GM12878 (cell line): ENCODE data around the gene OR4B1. TPM values are rescaled to one million over a fixed set of nuclear protein-coding genes. Genes with fewer than 3 reads are reported as not detected.

ENCODE experiments used
- ATAC-seq: fragments of 200-7000 bp; cut with Tn5 transposase; 3 replicates; pipeline ENCODE4 v1.9.1; 2020; ENCODE audit warnings: mild to moderate bottlenecking, moderate library complexity
- BruUV-seq: library from RNA; stranded (reverse); fragments of 400-500 nt; replicated peaks from 2 replicates; lab custom pipeline; 2021; lab: Mats Ljungman, UMichigan
- CTCF ChIA-PET: fragments of 300-600 bp; sonication (Branson Sonifier 250); formaldehyde crosslinking; extraction: SDS; loops from one replicate; lab custom pipeline; 2021; ENCODE audit warnings: inconsistent platforms; lab: Yijun Ruan, JAX
- POLR2A ChIA-PET: fragments of 350-600 bp; formaldehyde crosslinking; extraction: SDS; loops from one replicate; lab custom pipeline; 2021; ENCODE audit warnings: inconsistent platforms; lab: Charles Lee
- RAD21 ChIA-PET: fragments of 300-600 bp; sonication (Branson Sonifier 250); formaldehyde crosslinking; loops from one replicate; lab custom pipeline; 2023; ENCODE audit warnings: antibody characterized with exemption; ENCODE audit not compliant: unreplicated experiment; lab: Charles Lee
- SMC1A ChIA-PET: fragments of 300-600 bp; sonication (Branson Sonifier 250); formaldehyde crosslinking; loops from one replicate; lab custom pipeline; 2023; ENCODE audit not compliant: unreplicated experiment, uncharacterized antibody; lab: Charles Lee
- DNase-seq: peaks from one replicate; pipeline ENCODE4 v3.0.0-alpha.2; 2011; ENCODE audit warnings: low read depth, low spot score
- FAIRE-seq: peaks from 3 replicates; lab custom pipeline; 2011; peaks lifted over from hg19 to GRCh38; lab: Jason Lieb, UNC
- H2AFZ ChIP-seq: 2 replicates; pipeline ENCODE4 v1.6.0; 2011; ENCODE audit warnings: low read depth, low read length, control low read depth; ENCODE audit not compliant: control insufficient read depth
- H3K27ac ChIP-seq: 2 replicates; pipeline ENCODE4 v1.5.1; 2011; ENCODE audit warnings: control low read depth; ENCODE audit not compliant: control insufficient read depth, insufficient read depth
- H3K27me3 ChIP-seq, 2 experiments: replicated peaks in 1 of 2; 2 replicates each; pipeline versions ENCODE4 v1.6.0 to v1.6.1; 2011; ENCODE audit warnings: low read length in 1 of 2; ENCODE audit not compliant: control insufficient read depth in 2 of 2, insufficient read depth in 2 of 2
- H3K36me3 ChIP-seq, 2 experiments: 2 replicates each; pipeline ENCODE4 v1.5.1; 2011; ENCODE audit warnings: low read length in 1 of 2; ENCODE audit not compliant: control insufficient read depth in 2 of 2, insufficient read depth in 2 of 2
- H3K4me1 ChIP-seq: 2 replicates; pipeline ENCODE4 v1.6.1; 2011; ENCODE audit warnings: mild to moderate bottlenecking, low read length, moderate library complexity, mixed read lengths; ENCODE audit not compliant: control insufficient read depth, insufficient read depth
- H3K4me2 ChIP-seq: 2 replicates; pipeline ENCODE4 v1.6.0; 2011; ENCODE audit warnings: control low read depth; ENCODE audit not compliant: control insufficient read depth, insufficient read depth
- H3K4me3 ChIP-seq: fragments of 200-600 bp; sonication (generic); 2 replicates; pipeline ENCODE4 v1.5.1; 2016
- H3K79me2 ChIP-seq: 2 replicates; pipeline ENCODE4 v1.6.0; 2011; ENCODE audit warnings: low read length; ENCODE audit not compliant: control insufficient read depth, insufficient read depth
- H3K9ac ChIP-seq: 2 replicates; pipeline ENCODE4 v1.8.0; 2011; ENCODE audit warnings: low read length, control low read depth, mixed read lengths; ENCODE audit not compliant: control insufficient read depth, insufficient read depth
- H3K9me3 ChIP-seq: replicated peaks from 3 replicates; pipeline ENCODE4 v1.5.1; 2011; ENCODE audit warnings: mild to moderate bottlenecking, low read length; ENCODE audit not compliant: control insufficient read depth, insufficient read depth
- H4K20me1 ChIP-seq: 2 replicates; pipeline ENCODE4 v1.6.0; 2011; ENCODE audit not compliant: control insufficient read depth, insufficient read depth
- E4F1 ChIP-seq: fragments of 450-650 bp; IDR thresholded peaks from 2 replicates; pipeline ENCODE4 v1.6.1; 2018; ENCODE audit warnings: borderline replicate concordance, mild to moderate bottlenecking; ENCODE audit not compliant: partially characterized antibody
- ELK1 ChIP-seq: IDR thresholded peaks from 2 replicates; pipeline ENCODE4 v1.6.1; 2012; ENCODE audit warnings: low read depth, low read length, improper control_type of control experiment
- ESRRA ChIP-seq: IDR thresholded peaks from 2 replicates; pipeline ENCODE4 v1.6.1; 2012; ENCODE audit warnings: mild to moderate bottlenecking, low read length, improper control_type of control experiment
- IRF3 ChIP-seq: fragments of 450-650 bp; IDR thresholded peaks from 2 replicates; pipeline ENCODE4 v1.6.1; 2014; ENCODE audit warnings: mild to moderate bottlenecking
- NFYB ChIP-seq: IDR thresholded peaks from 2 replicates; pipeline ENCODE4 v1.6.1; 2011; ENCODE audit warnings: low read depth, mild to moderate bottlenecking, low read length, improper control_type of control experiment, moderate library complexity; ENCODE audit not compliant: insufficient read depth
- POLR2A ChIP-seq: IDR thresholded peaks from 2 replicates; pipeline ENCODE4 v1.6.1; 2011; ENCODE audit warnings: low read depth, mild to moderate bottlenecking, low read length
- RCOR1 ChIP-seq: conservative IDR thresholded peaks from 2 replicates; pipeline ENCODE4 v1.6.1; 2012; ENCODE audit warnings: low read depth, low read length, improper control_type of control experiment
- SREBF1 ChIP-seq: IDR thresholded peaks from 2 replicates; pipeline ENCODE4 v1.6.1; 2012; ENCODE audit warnings: mild to moderate bottlenecking, low read length
- SUZ12 ChIP-seq: fragments of 200-600 bp; sonication (generic); IDR thresholded peaks from one replicate; pipeline ENCODE4 v1.6.1; 2018; ENCODE audit warnings: antibody characterized with exemption, mild to moderate bottlenecking; ENCODE audit not compliant: unreplicated experiment
- TARDBP ChIP-seq: IDR thresholded peaks from 2 replicates; pipeline ENCODE4 v1.6.1; 2016; ENCODE audit warnings: borderline replicate concordance
- WGBS: methylation state at CpG from one replicate; pipeline ENCODE4 v1.1.6; 2016; ENCODE audit warnings: low lambda C conversion rate; ENCODE audit not compliant: insufficient replicate concordance, insufficient coverage; ENCODE audit errors: missing lambda C conversion rate; 5-methylcytosine and 5-hydroxymethylcytosine counted together
- in situ Hi-C: fragments of 300-500 bp; cut with MboI; formaldehyde crosslinking; loops from 9 replicates; pipeline ENCODE4 v1.14.3; 2018; ENCODE audit warnings: mixed read lengths
- intact Hi-C: fragments of 100-400 bp; cut with micrococcal nuclease; formaldehyde crosslinking; loops from one replicate; pipeline ENCODE4 v1.14.2; 2022; ENCODE audit not compliant: unreplicated experiment
- polyA plus RNA-seq, 11 experiments: library from polyadenylated mRNA; depleted of rRNA in 4 of 11; unstranded in 6 of 11; stranded (reverse) in 5 of 11; fragments of >200 nt; fragmentation: Nextera tagmentation in 4 of 11; fragmentation: Illumina TruSeq in 1 of 11; extraction: Ambion mirVana in 4 of 11; extraction: Trizol in 1 of 11; gene quantifications; 1 replicate in 1 of 11; 2 replicates in 10 of 11; pipeline versions ENCODE4 v1.2.1 to v1.2.3, GENCODE V29; 2011 to 2016; ENCODE audit warnings: inconsistent platforms in 2 of 11, missing spikeins in 2 of 11, low read depth in 1 of 11
- total RNA-seq, 4 experiments: library from RNA; depleted of rRNA in 3 of 4; stranded (reverse); fragments of >200 nt in 3 of 4; fragmentation: Illumina TruSeq in 1 of 4; extraction: Trizol in 1 of 4; gene quantifications; 2 replicates each; pipeline versions ENCODE4 v1.2.1 to v1.2.3, GENCODE V29; 2013 to 2021

Gene OR4B1
- total and polyA plus RNA-seq, 10 of the 15 experiments (the other 5 are each of a cell fraction or from before 2014, with no cell fraction given), result not detected

GRCh38 chr11:48263423-48263911 lies 46.9 kb downstream of the OR4B1 start, which contains the start of gene OR4X1:
TSS of gene OR4X1 (plus strand) at chr11:48263861. CDS start at chr11:48263861, 0 bp downstream.
- Histone ChIP-seq H2AFZ (no peak within 1 kb of the TSS), H3K36me3 (no peaks in the 10 kb centered on the region), H3K4me2 (no peak within 1 kb of the TSS), H3K9ac (no peak within 1 kb of the TSS), H3K4me1 (peaks cover 3% of the 10 kb centered on the region; the same call in 1 of the 2 replicates), H3K27me3 (no peaks in the 10 kb centered on the region), H3K9me3 (no peaks in the 10 kb centered on the region), H3K27ac (no peak within 1 kb of the TSS), H3K79me2 (no peaks in the 10 kb centered on the region), H3K4me3 (no peak within 1 kb of the TSS), H4K20me1 (no peaks in the 10 kb centered on the region)
- DNase-seq (no peak), FAIRE-seq (no peak), ATAC-seq (no peak)
- intact Hi-C loops (no loop called here), in situ Hi-C loops (no loop called here)
- no peak for TF ChIP-seq E4F1
- no peak for TF ChIP-seq SREBF1
- no peak for TF ChIP-seq RCOR1
- no peak for TF ChIP-seq IRF3
- no peak for TF ChIP-seq ESRRA
- TF ChIP-seq SUZ12, result no peak
- no peak for TF ChIP-seq POLR2A
- no peak for TF ChIP-seq TARDBP
- no peak for TF ChIP-seq ELK1
- no peak for TF ChIP-seq NFYB
- SMC1A ChIA-PET, result no interaction called here
- POLR2A ChIA-PET, result no interaction called here
- RAD21 ChIA-PET, result no interaction called here
- no TSS peak for BruUV-seq
- CTCF ChIA-PET, result no interaction called here
- 0% methylated on average over 3 of the region's 3 CpGs for WGBS

Other genes with a start within 250 kb of the OR4B1 start
- gene PTPRJ, start 236.3 kb upstream of the OR4B1 start, total RNA-seq (2014; rRNA removed), result 10.3 and 11.6 TPM in 2 replicates
- 13.5 and 14.2 TPM in 2 replicates for gene PTPRJ, start 236.3 kb upstream of the OR4B1 start, total RNA-seq (2014; rRNA removed; fragmentation: Illumina TruSeq; extraction: Trizol)
- 21.0 and 22.4 TPM in 2 replicates for gene PTPRJ, start 236.3 kb upstream of the OR4B1 start, total RNA-seq (2021)
- gene PTPRJ, start 236.3 kb upstream of the OR4B1 start, polyA plus RNA-seq (2011; rRNA removed), result 0.22 and 0.37 TPM in 2 replicates
- gene PTPRJ, start 236.3 kb upstream of the OR4B1 start, polyA plus RNA-seq (2014; fragmentation: Illumina TruSeq; extraction: Trizol), result 11.0 and 11.7 TPM in 2 replicates
- under 1 TPM; 0.77 to 0.91 TPM for gene PTPRJ, start 236.3 kb upstream of the OR4B1 start, polyA plus RNA-seq (2014; fragmentation: Nextera tagmentation; extraction: Ambion mirVana)
- 7.6 and 9.1 TPM in 2 replicates for gene PTPRJ, start 236.3 kb upstream of the OR4B1 start, polyA plus RNA-seq (2014; rRNA removed)
- 1 to 10 TPM; 2.1 to 5.6 TPM for gene PTPRJ, start 236.3 kb upstream of the OR4B1 start, polyA plus RNA-seq (2016; fragmentation: Nextera tagmentation; extraction: Ambion mirVana)
- gene OR4X2, start 28.3 kb downstream of the OR4B1 start, total RNA-seq (2014; rRNA removed), result not detected in 2 replicates
- not detected in 2 replicates for gene OR4X2, start 28.3 kb downstream of the OR4B1 start, total RNA-seq (2014; rRNA removed; fragmentation: Illumina TruSeq; extraction: Trizol)
- not detected in 2 replicates for gene OR4X2, start 28.3 kb downstream of the OR4B1 start, total RNA-seq (2021)
- not detected in 2 replicates for gene OR4X2, start 28.3 kb downstream of the OR4B1 start, polyA plus RNA-seq (2011; rRNA removed)
- gene OR4X2, start 28.3 kb downstream of the OR4B1 start, polyA plus RNA-seq (2014; fragmentation: Illumina TruSeq; extraction: Trizol), result not detected in 2 replicates
- not detected for gene OR4X2, start 28.3 kb downstream of the OR4B1 start, polyA plus RNA-seq (2014; fragmentation: Nextera tagmentation; extraction: Ambion mirVana)
- gene OR4X2, start 28.3 kb downstream of the OR4B1 start, polyA plus RNA-seq (2014; rRNA removed), result not detected in 2 replicates
- gene OR4X2, start 28.3 kb downstream of the OR4B1 start, polyA plus RNA-seq (2016; fragmentation: Nextera tagmentation; extraction: Ambion mirVana), result not detected
- not detected in 2 replicates for gene OR4X1, start 47.1 kb downstream of the OR4B1 start, total RNA-seq (2014; rRNA removed)
- not detected in 2 replicates for gene OR4X1, start 47.1 kb downstream of the OR4B1 start, total RNA-seq (2014; rRNA removed; fragmentation: Illumina TruSeq; extraction: Trizol)
- not detected in 2 replicates for gene OR4X1, start 47.1 kb downstream of the OR4B1 start, total RNA-seq (2021)
- gene OR4X1, start 47.1 kb downstream of the OR4B1 start, polyA plus RNA-seq (2011; rRNA removed), result not detected in 2 replicates
- gene OR4X1, start 47.1 kb downstream of the OR4B1 start, polyA plus RNA-seq (2014; fragmentation: Illumina TruSeq; extraction: Trizol), result not detected in 2 replicates
- gene OR4X1, start 47.1 kb downstream of the OR4B1 start, polyA plus RNA-seq (2014; fragmentation: Nextera tagmentation; extraction: Ambion mirVana), result not detected
- gene OR4X1, start 47.1 kb downstream of the OR4B1 start, polyA plus RNA-seq (2014; rRNA removed), result not detected in 2 replicates
- not detected for gene OR4X1, start 47.1 kb downstream of the OR4B1 start, polyA plus RNA-seq (2016; fragmentation: Nextera tagmentation; extraction: Ambion mirVana)
- gene OR4S1, start 89.4 kb downstream of the OR4B1 start, total RNA-seq (2014; rRNA removed), result not detected in 2 replicates
- not detected in 2 replicates for gene OR4S1, start 89.4 kb downstream of the OR4B1 start, total RNA-seq (2014; rRNA removed; fragmentation: Illumina TruSeq; extraction: Trizol)
- not detected in 2 replicates for gene OR4S1, start 89.4 kb downstream of the OR4B1 start, total RNA-seq (2021)
- not detected in 2 replicates for gene OR4S1, start 89.4 kb downstream of the OR4B1 start, polyA plus RNA-seq (2011; rRNA removed)
- not detected in 2 replicates for gene OR4S1, start 89.4 kb downstream of the OR4B1 start, polyA plus RNA-seq (2014; fragmentation: Illumina TruSeq; extraction: Trizol)
- gene OR4S1, start 89.4 kb downstream of the OR4B1 start, polyA plus RNA-seq (2014; fragmentation: Nextera tagmentation; extraction: Ambion mirVana), result not detected
- gene OR4S1, start 89.4 kb downstream of the OR4B1 start, polyA plus RNA-seq (2014; rRNA removed), result not detected in 2 replicates
- not detected for gene OR4S1, start 89.4 kb downstream of the OR4B1 start, polyA plus RNA-seq (2016; fragmentation: Nextera tagmentation; extraction: Ambion mirVana)
- gene OR4C3, start 108.1 kb downstream of the OR4B1 start, total RNA-seq (2014; rRNA removed), result not detected in 2 replicates
- not detected in 2 replicates for gene OR4C3, start 108.1 kb downstream of the OR4B1 start, total RNA-seq (2014; rRNA removed; fragmentation: Illumina TruSeq; extraction: Trizol)
- not detected in 2 replicates for gene OR4C3, start 108.1 kb downstream of the OR4B1 start, total RNA-seq (2021)
- gene OR4C3, start 108.1 kb downstream of the OR4B1 start, polyA plus RNA-seq (2011; rRNA removed), result not detected in 2 replicates
- not detected in 2 replicates for gene OR4C3, start 108.1 kb downstream of the OR4B1 start, polyA plus RNA-seq (2014; fragmentation: Illumina TruSeq; extraction: Trizol)
- gene OR4C3, start 108.1 kb downstream of the OR4B1 start, polyA plus RNA-seq (2014; fragmentation: Nextera tagmentation; extraction: Ambion mirVana), result not detected
- gene OR4C3, start 108.1 kb downstream of the OR4B1 start, polyA plus RNA-seq (2014; rRNA removed), result not detected in 2 replicates
- not detected for gene OR4C3, start 108.1 kb downstream of the OR4B1 start, polyA plus RNA-seq (2016; fragmentation: Nextera tagmentation; extraction: Ambion mirVana)
- gene OR4C5, start 149.7 kb downstream of the OR4B1 start, total RNA-seq (2014; rRNA removed), result not detected in 2 replicates
- not detected in 2 replicates for gene OR4C5, start 149.7 kb downstream of the OR4B1 start, total RNA-seq (2014; rRNA removed; fragmentation: Illumina TruSeq; extraction: Trizol)
- not detected in 2 replicates for gene OR4C5, start 149.7 kb downstream of the OR4B1 start, total RNA-seq (2021)
- not detected in 2 replicates for gene OR4C5, start 149.7 kb downstream of the OR4B1 start, polyA plus RNA-seq (2011; rRNA removed)
- gene OR4C5, start 149.7 kb downstream of the OR4B1 start, polyA plus RNA-seq (2014; fragmentation: Illumina TruSeq; extraction: Trizol), result not detected in 2 replicates
- gene OR4C5, start 149.7 kb downstream of the OR4B1 start, polyA plus RNA-seq (2014; fragmentation: Nextera tagmentation; extraction: Ambion mirVana), result not detected
- gene OR4C5, start 149.7 kb downstream of the OR4B1 start, polyA plus RNA-seq (2014; rRNA removed), result not detected in 2 replicates
- not detected for gene OR4C5, start 149.7 kb downstream of the OR4B1 start, polyA plus RNA-seq (2016; fragmentation: Nextera tagmentation; extraction: Ambion mirVana)